CD14-positive monocyte (primary cell): Measurements from ENCODE around the gene SRGAP1. TPM values are rescaled to one million over a fixed set of nuclear protein-coding genes. Genes with fewer than 3 reads are reported as not detected.

Experiments used
- DNase-seq, 3 donors: peaks; one replicate each; pipeline ENCODE4 v3.0.0-alpha.2; 2011 to 2022
- H2AFZ ChIP-seq: 2 replicates; pipeline ENCODE4 v1.6.0; 2012; ENCODE audit warnings: mild to moderate bottlenecking, low read depth, low read length, inconsistent platforms; ENCODE audit not compliant: insufficient read depth, poor library complexity, severe bottlenecking
- H3K27ac ChIP-seq, 2 donors: 1 replicate in 1 of 2; 2 replicates in 1 of 2; pipeline ENCODE4 v1.5.1; 2012 to 2013; ENCODE audit warnings: low read length in 2 of 2, control low read depth in 1 of 2, inconsistent platforms in 1 of 2, low read depth in 1 of 2, mild to moderate bottlenecking in 1 of 2
- H3K27me3 ChIP-seq, 2 donors: one replicate each; pipeline versions ENCODE4 v1.6.0 to v1.6.1; 2011 to 2013; ENCODE audit warnings: low read length in 2 of 2; ENCODE audit not compliant: control insufficient read depth in 2 of 2, insufficient read depth in 2 of 2
- H3K36me3 ChIP-seq, 2 donors: replicated peaks in 1 of 2; 1 replicate in 1 of 2; 2 replicates in 1 of 2; pipeline versions ENCODE4 v1.5.1 to v1.6.1; 2012 to 2013; ENCODE audit warnings: low read length in 2 of 2, control low read depth in 1 of 2, inconsistent platforms in 1 of 2, mild to moderate bottlenecking in 1 of 2; ENCODE audit not compliant: insufficient read depth in 2 of 2, control insufficient read depth in 1 of 2
- H3K4me1 ChIP-seq, 2 donors: 1 replicate in 1 of 2; 2 replicates in 1 of 2; pipeline versions ENCODE4 v1.5.1 to v1.6.1; 2012 to 2013; ENCODE audit warnings: low read length in 2 of 2, control low read depth in 1 of 2, inconsistent platforms in 1 of 2, mild to moderate bottlenecking in 1 of 2, moderate library complexity in 1 of 2; ENCODE audit not compliant: insufficient read depth in 2 of 2, control insufficient read depth in 1 of 2
- H3K4me2 ChIP-seq: replicated peaks from 2 replicates; pipeline ENCODE3; 2012; ENCODE audit warnings: low read length, moderate library complexity, mild to moderate bottlenecking; ENCODE audit not compliant: poor library complexity, severe bottlenecking; ENCODE audit errors: extremely low read depth
- H3K4me3 ChIP-seq, 3 experiments: fragments of 200-600 bp in 1 of 3; sonication (generic) in 1 of 3; replicated peaks in 1 of 3; 1 replicate in 2 of 3; 2 replicates in 1 of 3; pipeline ENCODE4 v1.5.1; 2011 to 2013; ENCODE audit warnings: low read length in 3 of 3, mild to moderate bottlenecking in 3 of 3, control low read depth in 2 of 3, low read depth in 2 of 3, inconsistent platforms in 1 of 3, moderate library complexity in 1 of 3
- H3K79me2 ChIP-seq: 2 replicates; pipeline ENCODE4 v1.6.0; 2012; ENCODE audit warnings: mild to moderate bottlenecking, control low read depth, inconsistent platforms, low read length, moderate library complexity; ENCODE audit not compliant: insufficient read depth
- H3K9ac ChIP-seq: 2 replicates; pipeline ENCODE4 v1.6.0; 2017; ENCODE audit warnings: low read length, mild to moderate bottlenecking; ENCODE audit not compliant: insufficient read depth, poor library complexity, severe bottlenecking
- H3K9me3 ChIP-seq, 2 donors: replicated peaks in 1 of 2; 1 replicate in 1 of 2; 2 replicates in 1 of 2; pipeline versions ENCODE4 v1.5.1 to v1.6.1; 2012 to 2013; ENCODE audit warnings: low read length in 2 of 2, control low read depth in 1 of 2; ENCODE audit not compliant: control insufficient read depth in 1 of 2, insufficient read depth in 1 of 2
- H4K20me1 ChIP-seq: 2 replicates; pipeline ENCODE4 v1.6.0; 2012; ENCODE audit warnings: mild to moderate bottlenecking, low read length, control low read depth, moderate library complexity; ENCODE audit not compliant: insufficient read depth
- H3K27ac Mint-ChIP-seq, 7 donors: one replicate each; pipeline ENCODE4 v1.8.0; 2020; ENCODE audit warnings: mild to moderate bottlenecking in 7 of 7, mixed read lengths in 7 of 7, moderate library complexity in 6 of 7, inconsistent platforms in 2 of 7
- H3K27me3 Mint-ChIP-seq, 3 donors: one replicate each; pipeline ENCODE4 v1.8.0; 2021 to 2022; ENCODE audit warnings: low read depth in 3 of 3, mild to moderate bottlenecking in 3 of 3, mixed read lengths in 3 of 3, moderate library complexity in 3 of 3, inconsistent platforms in 1 of 3
- H3K36me3 Mint-ChIP-seq, 2 donors: one replicate each; pipeline ENCODE4 v1.8.0; 2020; ENCODE audit warnings: mixed read lengths in 2 of 2, inconsistent platforms in 1 of 2, mild to moderate bottlenecking in 1 of 2
- H3K4me1 Mint-ChIP-seq: one replicate; pipeline ENCODE4 v1.8.0; 2020; ENCODE audit warnings: mild to moderate bottlenecking, mixed read lengths
- H3K4me3 Mint-ChIP-seq, 2 donors: one replicate each; pipeline ENCODE4 v1.8.0; 2020; ENCODE audit warnings: mild to moderate bottlenecking in 2 of 2, mixed read lengths in 2 of 2, moderate library complexity in 1 of 2
- H3K9me3 Mint-ChIP-seq, 7 donors: one replicate each; pipeline ENCODE4 v1.8.0; 2020 to 2022; ENCODE audit warnings: mixed read lengths in 7 of 7, mild to moderate bottlenecking in 6 of 7, moderate library complexity in 6 of 7, inconsistent platforms in 2 of 7
- CTCF ChIP-seq: fragments of 200-600 bp; IDR thresholded peaks from one replicate; pipeline ENCODE4 v1.8.0; 2022; ENCODE audit warnings: antibody characterized with exemption, mild to moderate bottlenecking
- WGBS: methylation state at CpG from one replicate; pipeline ENCODE4 v1.1.5; 2013; ENCODE audit warnings: missing lambda C conversion rate; ENCODE audit not compliant: insufficient coverage; 5-methylcytosine and 5-hydroxymethylcytosine counted together
- intact Hi-C, 2 donors: fragments of 100-400 bp; cut with micrococcal nuclease; formaldehyde crosslinking; loops; one replicate each; pipeline versions ENCODE4 v1.15.0 to v1.15.1; 2023
- polyA plus RNA-seq, 3 donors: library from polyadenylated mRNA; depleted of rRNA in 1 of 3; unstranded in 2 of 3; stranded (reverse) in 1 of 3; fragments of 300-500 nt in 2 of 3; fragments of >200 nt in 1 of 3; fragmentation: Illumina TruSeq in 2 of 3; gene quantifications; 1 replicate in 2 of 3; 2 replicates in 1 of 3; pipeline ENCODE4 v1.2.3, GENCODE V29; 2012 to 2021

SRGAP1 gene
- polyA plus RNA-seq, 3 donors, result 0.05 to 0.52 (median 0.07) TPM

- Mint-ChIP-seq H3K4me1 (peaks cover 6% of the 10 kb centered on the region), H3K27ac (no peak overlapping the region), H3K4me3 (no peak overlapping the region), H3K27me3 (peaks cover 0 to 2% (median 0%) of the 10 kb centered on the region in 3 donors), H3K9me3 (no peaks in the 10 kb centered on the region), H3K36me3 (no peaks in the 10 kb centered on the region)
- Histone ChIP-seq H3K9me3 (no peaks in the 10 kb centered on the region), H4K20me1 (no peaks in the 10 kb centered on the region), H3K4me3 (no peak overlapping the region), H3K9ac (no peak overlapping the region), H2AFZ (no peak overlapping the region), H3K27me3 (no peaks in the 10 kb centered on the region), H3K79me2 (no peaks in the 10 kb centered on the region), H3K4me2 (no peak overlapping the region), H3K36me3 (no peaks in the 10 kb centered on the region), H3K4me1 (no peaks in the 10 kb centered on the region), H3K27ac (no peak overlapping the region)
- intact Hi-C loops, result no loop called here
- DNase-seq, result no peak
- 92% methylated on average over 5 of the region's 7 CpGs for WGBS
- no peak for TF ChIP-seq CTCF
These were observed 332.5 kb downstream of the SRGAP1 start for GRCh38 chr12:64177001-64177400.

DNA sequence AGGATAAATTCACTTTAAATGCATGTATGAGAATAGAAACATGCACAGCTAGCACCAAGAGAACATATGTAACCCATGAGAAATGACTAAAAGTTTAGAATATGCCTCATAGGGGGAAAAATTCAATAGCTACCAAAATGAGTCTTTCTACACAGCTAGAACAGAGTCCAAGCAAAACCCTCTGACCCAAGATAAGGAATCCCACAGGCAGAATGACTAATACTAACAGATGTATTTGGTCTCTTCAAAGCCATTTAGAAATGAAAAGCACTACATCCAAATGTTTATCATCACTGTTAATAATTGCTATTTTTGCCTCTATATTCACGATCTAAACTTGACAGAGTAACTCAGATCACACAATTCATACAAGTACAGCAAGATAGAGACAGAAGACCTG is 333.6 kb downstream of the SRGAP1 start:
- no peak overlapping the region for H3K9ac ChIP-seq
- no peak overlapping the region for H2AFZ ChIP-seq
- H3K27ac ChIP-seq, result no peak overlapping the region
- H3K36me3 ChIP-seq, result no peaks in the 10 kb centered on the region
- no peaks in the 10 kb centered on the region for H4K20me1 ChIP-seq
- Mint-ChIP-seq H3K27ac (peak overlapping the region in 2 of 7 donors; percentile 11 to 29), H3K9me3 (no peaks in the 10 kb centered on the region), H3K4me1 (peaks cover 6% of the 10 kb centered on the region), H3K27me3 (peaks cover 0 to 2% (median 0%) of the 10 kb centered on the region in 3 donors), H3K36me3 (no peaks in the 10 kb centered on the region), H3K4me3 (no peak overlapping the region)
- H3K27me3 ChIP-seq, result no peaks in the 10 kb centered on the region
- no peak overlapping the region for H3K4me2 ChIP-seq
- intact Hi-C loops, result no loop called here
- 60% methylated on average over 1 of the region's 1 CpG for WGBS
- H3K79me2 ChIP-seq, result no peaks in the 10 kb centered on the region
- no peak for TF ChIP-seq CTCF
- no peaks in the 10 kb centered on the region for H3K4me1 ChIP-seq
- H3K9me3 ChIP-seq, result no peaks in the 10 kb centered on the region
- no peak overlapping the region for H3K4me3 ChIP-seq
- no peak for DNase-seq
